H1 (cell line): ENCODE results near the gene TMEM18. TPM values are rescaled to one million over a fixed set of nuclear protein-coding genes. Genes with fewer than 3 reads are reported as not detected.

Experiments
- BCL11A ChIP-seq, 2 experiments: IDR thresholded peaks; one replicate each; pipeline ENCODE4 v1.6.1; 2011; ENCODE audit warnings: low read depth in 2 of 2, low read length in 2 of 2, mild to moderate bottlenecking in 2 of 2
- GABPA ChIP-seq: IDR thresholded peaks from 2 replicates; pipeline ENCODE4 v1.6.1; 2011; ENCODE audit warnings: mild to moderate bottlenecking, low read length, moderate library complexity, borderline replicate concordance; ENCODE audit not compliant: insufficient read depth
- JUN ChIP-seq: IDR thresholded peaks from 2 replicates; pipeline ENCODE4 v1.6.1; 2011; ENCODE audit warnings: low read depth, mild to moderate bottlenecking, improper control_type of control experiment, low read length
- KDM5A ChIP-seq: fragments of 200-600 bp; IDR thresholded peaks from 2 replicates; pipeline ENCODE4 v1.7.1; 2012; ENCODE audit warnings: mild to moderate bottlenecking, low read length, inconsistent platforms, mixed read lengths
- NRF1 ChIP-seq: IDR thresholded peaks from 2 replicates; pipeline ENCODE4 v1.6.1; 2011; ENCODE audit warnings: mild to moderate bottlenecking, low read depth, low read length, improper control_type of control experiment
- POLR2A ChIP-seq, 2 experiments: IDR thresholded peaks; 1 replicate in 1 of 2; 2 replicates in 1 of 2; pipeline ENCODE4 v1.6.1; 2011; ENCODE audit warnings: low read depth in 2 of 2, low read length in 2 of 2, mild to moderate bottlenecking in 2 of 2; ENCODE audit errors: control extremely low read depth in 1 of 2
- RBBP5 ChIP-seq: IDR thresholded peaks from 2 replicates; pipeline ENCODE4 v1.7.1; 2012; ENCODE audit warnings: low read depth, mild to moderate bottlenecking, inconsistent platforms, low read length, moderate library complexity, borderline replicate concordance
- SAP30 ChIP-seq: fragments of 300-600 bp; sonication (generic); IDR thresholded peaks from 2 replicates; pipeline ENCODE4 v1.7.1; 2012; ENCODE audit warnings: low read length, moderate library complexity, mild to moderate bottlenecking, inconsistent platforms; ENCODE audit not compliant: insufficient read depth, insufficient replicate concordance
- TCF12 ChIP-seq: IDR thresholded peaks from 2 replicates; pipeline ENCODE4 v1.6.1; 2011; ENCODE audit warnings: low read depth, mild to moderate bottlenecking, low read length
- YY1 ChIP-seq: IDR thresholded peaks from 2 replicates; pipeline ENCODE4 v1.6.1; 2011; ENCODE audit warnings: low read depth, mild to moderate bottlenecking, low read length
- ZNF274 ChIP-seq: IDR thresholded peaks from 2 replicates; pipeline ENCODE4 v1.7.0; 2012; ENCODE audit warnings: low read length, borderline replicate concordance; ENCODE audit errors: extremely low read depth
- polyA plus RNA-seq, 7 experiments: library from polyadenylated mRNA; depleted of rRNA in 3 of 7; stranded (reverse) in 5 of 7; unstranded in 2 of 7; fragments of >200 nt in 5 of 7; fragments of 200-250 nt in 2 of 7; gene quantifications; 1 replicate in 5 of 7; 2 replicates in 1 of 7; 4 replicates in 1 of 7; pipeline versions ENCODE4 v1.2.1 to v1.2.3, GENCODE V29; 2011 to 2013; ENCODE audit warnings: missing spikeins in 2 of 7, mixed read lengths in 2 of 7
- total RNA-seq: library from RNA; stranded (reverse); fragmentation: NEBNext Ultra II Directional; extraction: Animal tissue kit (Norgen Biotek cat#: 25700); gene quantifications from 2 replicates; pipeline ENCODE4 v1.2.1, GENCODE V29; 2021
- TF ChIP-seq, protein P1 (sequence below): fragments of 300-600 bp; sonication (generic); IDR thresholded peaks from 2 replicates; pipeline ENCODE4 v1.7.1; 2012; ENCODE audit warnings: low read length, moderate library complexity, mild to moderate bottlenecking, inconsistent platforms; ENCODE audit not compliant: insufficient replicate concordance

Gene TMEM18
- total and polyA plus RNA-seq, 2 of the 8 experiments (the other 6 are each of a cell fraction or from before 2014, with no cell fraction given): 22.4 to 27.1 TPM

- TF ChIP-seq, protein P1, sequence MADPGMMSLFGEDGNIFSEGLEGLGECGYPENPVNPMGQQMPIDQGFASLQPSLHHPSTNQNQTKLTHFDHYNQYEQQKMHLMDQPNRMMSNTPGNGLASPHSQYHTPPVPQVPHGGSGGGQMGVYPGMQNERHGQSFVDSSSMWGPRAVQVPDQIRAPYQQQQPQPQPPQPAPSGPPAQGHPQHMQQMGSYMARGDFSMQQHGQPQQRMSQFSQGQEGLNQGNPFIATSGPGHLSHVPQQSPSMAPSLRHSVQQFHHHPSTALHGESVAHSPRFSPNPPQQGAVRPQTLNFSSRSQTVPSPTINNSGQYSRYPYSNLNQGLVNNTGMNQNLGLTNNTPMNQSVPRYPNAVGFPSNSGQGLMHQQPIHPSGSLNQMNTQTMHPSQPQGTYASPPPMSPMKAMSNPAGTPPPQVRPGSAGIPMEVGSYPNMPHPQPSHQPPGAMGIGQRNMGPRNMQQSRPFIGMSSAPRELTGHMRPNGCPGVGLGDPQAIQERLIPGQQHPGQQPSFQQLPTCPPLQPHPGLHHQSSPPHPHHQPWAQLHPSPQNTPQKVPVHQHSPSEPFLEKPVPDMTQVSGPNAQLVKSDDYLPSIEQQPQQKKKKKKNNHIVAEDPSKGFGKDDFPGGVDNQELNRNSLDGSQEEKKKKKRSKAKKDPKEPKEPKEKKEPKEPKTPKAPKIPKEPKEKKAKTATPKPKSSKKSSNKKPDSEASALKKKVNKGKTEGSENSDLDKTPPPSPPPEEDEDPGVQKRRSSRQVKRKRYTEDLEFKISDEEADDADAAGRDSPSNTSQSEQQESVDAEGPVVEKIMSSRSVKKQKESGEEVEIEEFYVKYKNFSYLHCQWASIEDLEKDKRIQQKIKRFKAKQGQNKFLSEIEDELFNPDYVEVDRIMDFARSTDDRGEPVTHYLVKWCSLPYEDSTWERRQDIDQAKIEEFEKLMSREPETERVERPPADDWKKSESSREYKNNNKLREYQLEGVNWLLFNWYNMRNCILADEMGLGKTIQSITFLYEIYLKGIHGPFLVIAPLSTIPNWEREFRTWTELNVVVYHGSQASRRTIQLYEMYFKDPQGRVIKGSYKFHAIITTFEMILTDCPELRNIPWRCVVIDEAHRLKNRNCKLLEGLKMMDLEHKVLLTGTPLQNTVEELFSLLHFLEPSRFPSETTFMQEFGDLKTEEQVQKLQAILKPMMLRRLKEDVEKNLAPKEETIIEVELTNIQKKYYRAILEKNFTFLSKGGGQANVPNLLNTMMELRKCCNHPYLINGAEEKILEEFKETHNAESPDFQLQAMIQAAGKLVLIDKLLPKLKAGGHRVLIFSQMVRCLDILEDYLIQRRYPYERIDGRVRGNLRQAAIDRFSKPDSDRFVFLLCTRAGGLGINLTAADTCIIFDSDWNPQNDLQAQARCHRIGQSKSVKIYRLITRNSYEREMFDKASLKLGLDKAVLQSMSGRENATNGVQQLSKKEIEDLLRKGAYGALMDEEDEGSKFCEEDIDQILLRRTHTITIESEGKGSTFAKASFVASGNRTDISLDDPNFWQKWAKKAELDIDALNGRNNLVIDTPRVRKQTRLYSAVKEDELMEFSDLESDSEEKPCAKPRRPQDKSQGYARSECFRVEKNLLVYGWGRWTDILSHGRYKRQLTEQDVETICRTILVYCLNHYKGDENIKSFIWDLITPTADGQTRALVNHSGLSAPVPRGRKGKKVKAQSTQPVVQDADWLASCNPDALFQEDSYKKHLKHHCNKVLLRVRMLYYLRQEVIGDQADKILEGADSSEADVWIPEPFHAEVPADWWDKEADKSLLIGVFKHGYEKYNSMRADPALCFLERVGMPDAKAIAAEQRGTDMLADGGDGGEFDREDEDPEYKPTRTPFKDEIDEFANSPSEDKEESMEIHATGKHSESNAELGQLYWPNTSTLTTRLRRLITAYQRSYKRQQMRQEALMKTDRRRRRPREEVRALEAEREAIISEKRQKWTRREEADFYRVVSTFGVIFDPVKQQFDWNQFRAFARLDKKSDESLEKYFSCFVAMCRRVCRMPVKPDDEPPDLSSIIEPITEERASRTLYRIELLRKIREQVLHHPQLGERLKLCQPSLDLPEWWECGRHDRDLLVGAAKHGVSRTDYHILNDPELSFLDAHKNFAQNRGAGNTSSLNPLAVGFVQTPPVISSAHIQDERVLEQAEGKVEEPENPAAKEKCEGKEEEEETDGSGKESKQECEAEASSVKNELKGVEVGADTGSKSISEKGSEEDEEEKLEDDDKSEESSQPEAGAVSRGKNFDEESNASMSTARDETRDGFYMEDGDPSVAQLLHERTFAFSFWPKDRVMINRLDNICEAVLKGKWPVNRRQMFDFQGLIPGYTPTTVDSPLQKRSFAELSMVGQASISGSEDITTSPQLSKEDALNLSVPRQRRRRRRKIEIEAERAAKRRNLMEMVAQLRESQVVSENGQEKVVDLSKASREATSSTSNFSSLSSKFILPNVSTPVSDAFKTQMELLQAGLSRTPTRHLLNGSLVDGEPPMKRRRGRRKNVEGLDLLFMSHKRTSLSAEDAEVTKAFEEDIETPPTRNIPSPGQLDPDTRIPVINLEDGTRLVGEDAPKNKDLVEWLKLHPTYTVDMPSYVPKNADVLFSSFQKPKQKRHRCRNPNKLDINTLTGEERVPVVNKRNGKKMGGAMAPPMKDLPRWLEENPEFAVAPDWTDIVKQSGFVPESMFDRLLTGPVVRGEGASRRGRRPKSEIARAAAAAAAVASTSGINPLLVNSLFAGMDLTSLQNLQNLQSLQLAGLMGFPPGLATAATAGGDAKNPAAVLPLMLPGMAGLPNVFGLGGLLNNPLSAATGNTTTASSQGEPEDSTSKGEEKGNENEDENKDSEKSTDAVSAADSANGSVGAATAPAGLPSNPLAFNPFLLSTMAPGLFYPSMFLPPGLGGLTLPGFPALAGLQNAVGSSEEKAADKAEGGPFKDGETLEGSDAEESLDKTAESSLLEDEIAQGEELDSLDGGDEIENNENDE: no peak
- TF ChIP-seq BCL11A (IDR thresholded peaks at IDR 0.05; ENCODE audit: low read depth in 2 of 2, low read length in 2 of 2) (no peak), GABPA (no peak), NRF1 (no peak), ZNF274 (no peak), RBBP5 (no peak), YY1 (no peak), JUN (no peak), KDM5A (no peak), SAP30 (no peak), POLR2A (IDR thresholded peaks at IDR 0.05; ENCODE audit: control extremely low read depth in 1 of 2, low read depth in 2 of 2, low read length in 2 of 2) (no peak), TCF12 (no peak)
Measured at GRCh38 chr2:627926-628560, 49.2 kb downstream of the TMEM18 start (continued).
